ENCODE results near the gene RALGPS1.

Gene RALGPS1

GRCh38 chr9:126914458-126915280, at the start of gene RALGPS1:
TSS of gene RALGPS1 (plus strand) at chr9:126914782. CDS start at chr9:126962290, 47,508 bp downstream.
- TF ChIP-seq CTCF (conservative IDR thresholded peaks at IDR 0.05; ENCODE audit: low read depth, low read length), result no peak
- peak within 1 kb of the TSS; percentile 53 for H3K4me3 ChIP-seq (ENCODE audit: low read length)
- DNase-seq (ENCODE audit: low read depth), result peak; percentile 78

DNA sequence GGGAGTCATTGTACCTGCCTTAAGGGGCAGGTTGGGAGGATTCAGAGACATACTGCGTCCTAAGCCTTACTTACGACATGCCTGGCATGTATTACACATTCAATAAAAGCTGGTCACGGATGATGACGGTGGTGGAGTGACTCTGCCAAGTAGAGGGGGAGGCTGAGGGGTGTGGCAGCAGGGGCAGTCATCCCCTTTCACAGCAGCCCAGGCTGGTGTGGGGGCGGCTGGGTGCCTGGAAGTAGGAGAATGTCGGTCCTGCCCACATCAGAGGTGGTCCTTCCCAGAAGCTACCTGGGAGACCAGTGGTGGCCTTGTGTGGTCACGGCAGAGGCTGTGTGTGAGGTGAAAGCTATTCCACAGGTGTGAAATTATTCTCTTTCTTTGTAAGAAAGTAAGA, 45.2 kb upstream of the RALGPS1 start:
- TF ChIP-seq CTCF (conservative IDR thresholded peaks at IDR 0.05; ENCODE audit: low read depth, low read length), result no peak
- no peak overlapping the region for H3K4me3 ChIP-seq (ENCODE audit: low read length)
- DNase-seq (ENCODE audit: low read depth), result no peak

DNA sequence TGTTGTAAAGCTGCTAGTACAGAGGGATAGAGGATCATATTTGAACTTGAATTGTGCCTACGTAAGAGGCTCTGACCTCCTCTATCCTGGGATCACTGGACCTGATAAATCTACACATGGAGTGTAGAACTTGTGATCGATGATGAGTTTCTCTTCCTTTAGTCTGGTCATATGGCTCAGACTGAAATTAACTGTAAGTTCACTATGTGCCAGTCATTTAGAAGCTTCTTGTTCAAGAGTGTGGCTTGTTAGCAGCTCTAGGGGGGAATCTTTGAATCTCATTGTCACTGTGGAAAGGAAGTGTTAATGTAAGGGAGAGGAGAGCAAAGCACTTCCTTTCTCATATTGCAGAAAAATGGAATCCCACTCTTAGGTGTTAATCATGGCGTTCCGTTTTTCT, 42.1 kb upstream of the RALGPS1 start:
- no peak overlapping the region for H3K4me3 ChIP-seq (ENCODE audit: low read length)
- DNase-seq (ENCODE audit: low read depth), result no peak
- TF ChIP-seq CTCF (conservative IDR thresholded peaks at IDR 0.05; ENCODE audit: low read depth, low read length), result no peak

DNA sequence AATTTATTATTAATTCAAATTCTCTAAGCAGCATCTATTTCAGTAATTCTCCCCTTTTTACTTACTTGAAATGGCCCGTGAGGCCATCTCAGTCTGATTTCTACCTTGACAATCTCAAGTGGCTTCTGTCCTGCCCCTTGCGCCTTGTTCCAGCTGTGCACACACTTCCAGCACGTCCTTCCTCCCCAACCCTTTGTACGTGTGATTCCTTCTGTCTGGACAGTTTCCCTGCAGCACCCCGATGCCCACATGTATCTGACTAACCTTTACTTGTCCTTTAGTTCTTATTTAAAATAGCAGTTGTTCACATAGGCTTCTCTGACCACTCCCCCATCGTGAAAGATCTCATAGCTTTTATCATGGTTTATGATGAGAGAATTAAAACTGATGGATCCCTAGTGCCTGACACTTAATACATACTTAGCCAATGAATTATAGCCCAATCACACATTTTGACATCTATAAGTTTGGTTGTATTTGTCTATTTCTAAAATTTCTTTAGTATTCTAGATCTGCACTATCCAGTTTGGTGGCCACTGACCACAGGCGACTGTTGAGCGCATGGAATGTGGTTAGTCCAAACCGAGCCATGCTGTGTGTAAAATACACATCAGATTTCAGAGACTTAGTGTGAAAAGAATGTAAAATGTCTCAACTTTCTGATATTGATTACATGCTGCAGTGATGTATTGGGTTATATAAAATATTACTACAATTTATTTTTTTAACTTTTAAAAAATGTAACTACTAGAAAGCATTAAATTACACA, 39.9 kb upstream of the RALGPS1 start:
- H3K4me3 ChIP-seq (ENCODE audit: low read length), result no peak overlapping the region
- no peak for DNase-seq (ENCODE audit: low read depth)
- no peak for TF ChIP-seq CTCF (conservative IDR thresholded peaks at IDR 0.05; ENCODE audit: low read depth, low read length)

- DNase-seq (ENCODE audit: low read depth), result no peak
- TF ChIP-seq CTCF (conservative IDR thresholded peaks at IDR 0.05; ENCODE audit: low read depth, low read length), result no peak
- no peak overlapping the region for H3K4me3 ChIP-seq (ENCODE audit: low read length)
Observed at GRCh38 chr9:126875756-126876510, 38.6 kb upstream of the RALGPS1 start.

- H3K4me3 ChIP-seq (ENCODE audit: low read length), result no peak overlapping the region
- DNase-seq (ENCODE audit: low read depth), result no peak
- no peak for TF ChIP-seq CTCF (conservative IDR thresholded peaks at IDR 0.05; ENCODE audit: low read depth, low read length)
Observed at GRCh38 chr9:126876531-126876930, 38.1 kb upstream of the RALGPS1 start.

All from retinal pigment epithelial cell (primary cell).